Measurements from ENCODE around the gene ZNF516.

Gene ZNF516

GRCh38 chr18:76486038-76486437, 9.0 kb downstream of the ZNF516 start:
- Histone ChIP-seq H2AFZ (no peak overlapping the region), H3K4me1 (peaks cover 7% of the 10 kb centered on the region), H3K9me3 (ENCODE audit: control insufficient read depth, low read length) (no peaks in the 10 kb centered on the region), H3K4me3 (ENCODE audit: low read depth, low read length) (no peak overlapping the region), H3K79me2 (peaks cover 33% of the 10 kb centered on the region), H3K27ac (no peak overlapping the region), H3K27me3 (ENCODE audit: control insufficient read depth, insufficient read depth, low read length) (no peaks in the 10 kb centered on the region), H3K4me2 (ENCODE audit: low read length) (no peak overlapping the region), H3K9ac (no peak overlapping the region), H3K36me3 (ENCODE audit: control insufficient read depth, insufficient read depth, low read length) (no peaks in the 10 kb centered on the region)
- TF ChIP-seq CTCF (IDR thresholded peaks at IDR 0.05), result no peak

- Histone ChIP-seq H3K4me1 (peaks cover 2% of the 10 kb centered on the region), H3K79me2 (peaks cover 27% of the 10 kb centered on the region), H3K9ac (no peak overlapping the region), H2AFZ (no peak overlapping the region), H3K27me3 (ENCODE audit: control insufficient read depth, insufficient read depth, low read length) (no peaks in the 10 kb centered on the region), H3K27ac (no peak overlapping the region), H3K9me3 (ENCODE audit: control insufficient read depth, low read length) (no peaks in the 10 kb centered on the region), H3K4me3 (ENCODE audit: low read depth, low read length) (no peak overlapping the region), H3K36me3 (ENCODE audit: control insufficient read depth, insufficient read depth, low read length) (no peaks in the 10 kb centered on the region), H3K4me2 (ENCODE audit: low read length) (no peak overlapping the region)
- TF ChIP-seq CTCF (IDR thresholded peaks at IDR 0.05), result no peak
These were observed 10.2 kb downstream of the ZNF516 start for GRCh38 chr18:76484749-76485387.

GRCh38 chr18:76483780-76484179, 11.3 kb downstream of the ZNF516 start:
- no peaks in the 10 kb centered on the region for H3K9me3 ChIP-seq (ENCODE audit: control insufficient read depth, low read length)
- H3K4me1 ChIP-seq, result no peaks in the 10 kb centered on the region
- TF ChIP-seq CTCF (IDR thresholded peaks at IDR 0.05), result no peak
- no peak overlapping the region for H2AFZ ChIP-seq
- no peak overlapping the region for H3K4me3 ChIP-seq (ENCODE audit: low read depth, low read length)
- H3K79me2 ChIP-seq, result peaks cover 30% of the 10 kb centered on the region
- H3K9ac ChIP-seq, result no peak overlapping the region
- H3K27ac ChIP-seq, result no peak overlapping the region
- no peak overlapping the region for H3K4me2 ChIP-seq (ENCODE audit: low read length)
- no peaks in the 10 kb centered on the region for H3K27me3 ChIP-seq (ENCODE audit: control insufficient read depth, insufficient read depth, low read length)
- no peaks in the 10 kb centered on the region for H3K36me3 ChIP-seq (ENCODE audit: control insufficient read depth, insufficient read depth, low read length)

GRCh38 chr18:76482971-76483691, 11.9 kb downstream of the ZNF516 start:
- Histone ChIP-seq H3K4me2 (ENCODE audit: low read length) (no peak overlapping the region), H3K27ac (no peak overlapping the region), H3K9ac (no peak overlapping the region), H3K4me1 (no peaks in the 10 kb centered on the region), H3K27me3 (ENCODE audit: control insufficient read depth, insufficient read depth, low read length) (no peaks in the 10 kb centered on the region), H3K4me3 (ENCODE audit: low read depth, low read length) (no peak overlapping the region), H3K36me3 (ENCODE audit: control insufficient read depth, insufficient read depth, low read length) (no peaks in the 10 kb centered on the region), H3K9me3 (ENCODE audit: control insufficient read depth, low read length) (no peaks in the 10 kb centered on the region), H3K79me2 (peaks cover 30% of the 10 kb centered on the region), H2AFZ (no peak overlapping the region)
- no peak for TF ChIP-seq CTCF (IDR thresholded peaks at IDR 0.05)
